Osteoblast (primary cell): Measurements from ENCODE around the gene WDR7. TPM values are rescaled to one million over a fixed set of nuclear protein-coding genes. Genes with fewer than 3 reads are reported as not detected.

Experiments
- DNase-seq: peaks from one replicate; pipeline ENCODE4 v3.0.0; 2011; ENCODE audit warnings: low spot score, mixed read lengths; ENCODE audit not compliant: insufficient read length; ENCODE audit errors: missing footprints
- H2AFZ ChIP-seq: 2 replicates; pipeline ENCODE4 v1.6.0; 2011; ENCODE audit warnings: mild to moderate bottlenecking, low read length
- H3K27ac ChIP-seq: 2 replicates; pipeline ENCODE4 v1.5.1; 2011; ENCODE audit warnings: mild to moderate bottlenecking, low read depth, low read length, moderate library complexity
- H3K27me3 ChIP-seq: 2 replicates; pipeline ENCODE4 v1.6.0; 2012; ENCODE audit warnings: mild to moderate bottlenecking, control low read depth, inconsistent platforms, low read length, moderate library complexity; ENCODE audit not compliant: insufficient read depth
- H3K36me3 ChIP-seq: 2 replicates; pipeline ENCODE4 v1.5.1; 2011; ENCODE audit warnings: mild to moderate bottlenecking, low read length, control low read depth, moderate library complexity; ENCODE audit not compliant: insufficient read depth
- H3K4me1 ChIP-seq: 2 replicates; pipeline ENCODE4 v1.5.1; 2011; ENCODE audit warnings: mild to moderate bottlenecking, low read length, control low read depth, moderate library complexity; ENCODE audit not compliant: insufficient read depth
- H3K4me2 ChIP-seq: 2 replicates; pipeline ENCODE4 v1.6.0; 2011; ENCODE audit warnings: mild to moderate bottlenecking, low read length; ENCODE audit not compliant: insufficient read depth
- H3K4me3 ChIP-seq: fragments of 200-600 bp; sonication (generic); 3 replicates; pipeline ENCODE4 v1.5.1; 2012; ENCODE audit warnings: mild to moderate bottlenecking, low read length, inconsistent platforms; ENCODE audit not compliant: insufficient read depth
- H3K79me2 ChIP-seq: 2 replicates; pipeline ENCODE4 v1.6.0; 2012; ENCODE audit warnings: mild to moderate bottlenecking, low read length, control low read depth, inconsistent platforms; ENCODE audit not compliant: insufficient read depth
- H3K9me3 ChIP-seq: 2 replicates; pipeline ENCODE4 v1.5.1; 2011; ENCODE audit warnings: low read depth, low read length, control low read depth
- H4K20me1 ChIP-seq: 2 replicates; pipeline ENCODE4 v1.6.0; 2012; ENCODE audit warnings: mild to moderate bottlenecking, low read length, control low read depth; ENCODE audit not compliant: insufficient read depth
- CTCF ChIP-seq: IDR thresholded peaks from 2 replicates; pipeline ENCODE4 v1.5.1; 2011; ENCODE audit warnings: mild to moderate bottlenecking, low read depth, low read length, moderate library complexity; ENCODE audit errors: extremely low read depth
- total RNA-seq: library from RNA; depleted of rRNA; stranded (reverse); fragments of >200 nt; gene quantifications from 2 replicates; pipeline ENCODE4 v1.2.3, GENCODE V29; 2012

The WDR7 gene
- total RNA-seq, 1 donor, result 23.2 TPM

- Histone ChIP-seq H3K27me3 (no peaks in the 10 kb centered on the region), H3K27ac (no peak overlapping the region)
- TF ChIP-seq CTCF, result no peak
Observed at GRCh38 chr18:56643381-56643780, 7.8 kb upstream of the WDR7 start.

DNA sequence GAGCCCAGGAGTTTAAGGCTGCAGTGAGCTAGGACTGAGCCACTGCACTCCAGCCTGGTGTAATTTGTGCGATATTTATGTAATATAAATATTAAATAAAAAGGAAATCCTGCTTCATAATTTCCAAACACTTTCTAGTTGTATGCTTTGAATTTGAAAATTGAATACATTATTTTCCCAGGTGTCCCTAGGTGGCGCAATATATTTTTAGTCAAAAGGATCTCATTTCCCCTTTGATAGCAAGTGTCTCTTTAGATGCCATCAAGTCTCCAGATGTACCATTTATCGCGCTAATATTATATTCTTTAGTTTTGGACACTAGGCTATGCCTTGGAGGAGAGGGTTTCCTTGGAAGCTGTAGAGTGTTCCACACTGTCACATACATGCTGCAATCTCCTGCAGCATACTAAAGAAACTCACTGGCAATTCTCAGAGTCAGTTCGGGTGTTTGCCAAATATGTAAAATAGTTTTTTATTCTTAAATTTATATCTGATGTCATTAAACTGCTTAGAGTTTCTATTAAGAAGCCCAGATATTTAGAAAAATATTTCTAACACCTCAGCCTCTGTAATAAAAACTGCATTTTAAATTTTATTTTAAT is 5.6 kb upstream of the WDR7 start:
- no peak overlapping the region for H2AFZ ChIP-seq
- H3K4me3 ChIP-seq, result no peak overlapping the region
- H3K27me3 ChIP-seq, result no peaks in the 10 kb centered on the region
- H3K27ac ChIP-seq, result no peak overlapping the region
- H3K36me3 ChIP-seq, result no peaks in the 10 kb centered on the region
- no peaks in the 10 kb centered on the region for H3K79me2 ChIP-seq
- H4K20me1 ChIP-seq, result no peaks in the 10 kb centered on the region
- no peak overlapping the region for H3K4me2 ChIP-seq
- H3K4me1 ChIP-seq, result peaks cover 7% of the 10 kb centered on the region
- DNase-seq, result no peak
- H3K9me3 ChIP-seq, result no peaks in the 10 kb centered on the region
- TF ChIP-seq CTCF, result peak; percentile 63

More at GRCh38 chr18:56643381-56643780, 7.8 kb upstream of the WDR7 start:
- Histone ChIP-seq H3K4me3 (no peak overlapping the region), H3K36me3 (no peaks in the 10 kb centered on the region), H3K9me3 (no peaks in the 10 kb centered on the region), H4K20me1 (no peaks in the 10 kb centered on the region), H3K4me2 (no peak overlapping the region), H2AFZ (no peak overlapping the region), H3K79me2 (peaks cover under 1% of the 10 kb centered on the region), H3K4me1 (peaks cover 11% of the 10 kb centered on the region)
- DNase-seq, result no peak

DNA sequence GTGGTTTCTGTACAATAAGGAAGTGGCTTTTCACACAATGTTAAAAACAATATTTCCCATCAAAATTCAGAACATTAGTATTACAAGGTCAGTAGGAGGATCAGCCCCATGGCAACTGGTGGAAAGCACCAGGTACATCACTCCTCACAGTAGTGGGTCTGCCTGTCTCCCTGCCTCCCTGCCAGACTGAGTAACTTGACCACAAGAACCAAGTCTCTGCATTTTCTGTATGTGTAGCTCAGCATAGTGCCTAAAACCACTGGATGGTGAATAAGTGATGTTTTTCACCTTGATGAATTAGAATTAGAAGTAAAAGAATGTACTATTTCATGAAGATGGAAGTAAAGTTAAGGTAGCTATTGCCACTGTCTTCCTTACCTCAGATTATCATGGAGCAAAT is 4.1 kb upstream of the WDR7 start:
- Histone ChIP-seq H3K9me3 (no peaks in the 10 kb centered on the region), H3K27me3 (no peaks in the 10 kb centered on the region), H3K36me3 (no peaks in the 10 kb centered on the region), H3K27ac (no peak overlapping the region), H2AFZ (no peak overlapping the region), H4K20me1 (no peaks in the 10 kb centered on the region), H3K4me2 (no peak overlapping the region), H3K79me2 (peaks cover 9% of the 10 kb centered on the region), H3K4me1 (peaks cover 10% of the 10 kb centered on the region), H3K4me3 (no peak overlapping the region)
- DNase-seq, result no peak
- no peak for TF ChIP-seq CTCF

DNA sequence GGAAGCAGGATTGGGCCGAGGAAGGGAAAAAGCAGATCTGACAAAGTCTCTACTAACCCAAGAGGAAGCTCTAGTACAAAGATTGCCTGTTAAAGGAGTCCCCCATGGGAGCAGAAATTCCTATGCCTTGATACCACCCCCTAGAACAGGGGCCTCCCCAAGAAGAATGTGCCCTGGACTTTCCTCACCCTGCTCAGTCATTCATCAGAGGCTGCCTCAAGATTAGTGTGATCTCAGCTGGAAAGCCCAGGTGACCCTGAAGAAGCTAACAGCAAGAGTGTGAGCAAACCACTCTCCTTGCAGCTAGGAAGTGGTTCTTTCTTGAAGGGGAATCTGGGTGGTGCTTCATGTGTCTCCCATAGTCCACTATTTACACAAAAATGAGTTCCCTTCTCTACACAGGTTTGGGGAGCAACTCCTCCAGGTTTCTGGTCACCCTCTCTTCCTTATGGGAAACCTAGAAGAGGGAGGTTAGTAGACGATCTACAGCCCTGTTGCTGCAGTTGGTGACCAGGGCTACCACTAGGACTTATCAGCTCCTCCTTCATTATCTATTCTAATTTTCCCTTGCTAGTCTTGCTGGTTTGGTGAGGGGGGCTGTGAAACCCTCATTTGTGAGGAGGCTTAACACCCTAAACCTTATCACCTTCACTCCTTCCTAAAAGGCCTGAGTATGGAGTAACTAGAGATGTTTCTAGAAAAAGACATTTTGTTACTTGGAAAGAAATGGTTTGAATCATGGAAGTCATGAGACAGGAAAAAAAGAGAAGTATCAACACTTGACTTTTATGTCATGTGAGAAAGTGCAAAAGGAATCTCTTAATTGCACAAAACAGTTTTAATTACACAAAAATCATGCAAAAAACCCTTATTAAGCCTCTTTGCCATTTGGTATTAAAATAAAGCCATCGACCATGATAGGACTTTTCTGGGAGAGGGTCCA is 2.9 kb upstream of the WDR7 start:
- H4K20me1 ChIP-seq, result peaks cover 4% of the 10 kb centered on the region
- no peak overlapping the region for H2AFZ ChIP-seq
- no peaks in the 10 kb centered on the region for H3K27me3 ChIP-seq
- H3K4me3 ChIP-seq, result no peak overlapping the region
- TF ChIP-seq CTCF, result no peak
- H3K9me3 ChIP-seq, result no peaks in the 10 kb centered on the region
- H3K27ac ChIP-seq, result no peak overlapping the region
- peaks cover 20% of the 10 kb centered on the region for H3K79me2 ChIP-seq
- no peaks in the 10 kb centered on the region for H3K36me3 ChIP-seq
- DNase-seq, result no peak
- peaks cover 14% of the 10 kb centered on the region for H3K4me1 ChIP-seq
- no peak overlapping the region for H3K4me2 ChIP-seq
